Stimulated activated CD8-positive, alpha-beta memory T cell treated with anti-CD3 and anti-CD28 coated beads, Interleukin-12 subunit alpha, Interleukin-12 subunit beta, amount 100 ng/mL, for 24 hours (primary cell): ENCODE measurements around the gene WDFY3.

ENCODE experiments used
- DNase-seq: peaks from one replicate; pipeline ENCODE4 v3.0.0-alpha.2; 2020; ENCODE audit errors: extremely low read depth

WDFY3 gene

GRCh38 chr4:84907145-84907544, 59.3 kb downstream of the WDFY3 start:
- DNase-seq = no peak

- no peak for DNase-seq
These were observed 60.8 kb downstream of the WDFY3 start for GRCh38 chr4:84905646-84906045.

GRCh38 chr4:84901740-84902281, 64.7 kb downstream of the WDFY3 start:
- no peak for DNase-seq

GRCh38 chr4:84901173-84901572, 65.3 kb downstream of the WDFY3 start:
- no peak for DNase-seq

GRCh38 chr4:84899616-84900015, 66.9 kb downstream of the WDFY3 start:
- DNase-seq = no peak

GRCh38 chr4:84897516-84897915, 69.0 kb downstream of the WDFY3 start:
- DNase-seq = no peak

- no peak for DNase-seq
These were observed 71.2 kb downstream of the WDFY3 start for GRCh38 chr4:84895283-84895682.

GRCh38 chr4:84894621-84895020, 71.9 kb downstream of the WDFY3 start:
- DNase-seq = no peak

GRCh38 chr4:84892950-84893349, 73.5 kb downstream of the WDFY3 start:
- DNase-seq = no peak

- no peak for DNase-seq
These were observed 78.7 kb downstream of the WDFY3 start for GRCh38 chr4:84887824-84888223.

- no peak for DNase-seq
These were observed 86.8 kb downstream of the WDFY3 start for GRCh38 chr4:84879651-84880200.

- DNase-seq = no peak
These were observed 87.9 kb downstream of the WDFY3 start for GRCh38 chr4:84878546-84878945.

GRCh38 chr4:84878090-84878489, 88.4 kb downstream of the WDFY3 start:
- no peak for DNase-seq

- no peak for DNase-seq
These were observed 89.2 kb downstream of the WDFY3 start for GRCh38 chr4:84877051-84877833.

GRCh38 chr4:84875636-84876371, 90.7 kb downstream of the WDFY3 start:
- no peak for DNase-seq

GRCh38 chr4:84874619-84875018, 91.9 kb downstream of the WDFY3 start:
- DNase-seq = no peak

GRCh38 chr4:84870398-84871163, 95.9 kb downstream of the WDFY3 start:
- DNase-seq = no peak

- no peak for DNase-seq
These were observed 100.2 kb downstream of the WDFY3 start for GRCh38 chr4:84866295-84866694.

GRCh38 chr4:84865600-84865999, 100.9 kb downstream of the WDFY3 start:
- no peak for DNase-seq

- DNase-seq = no peak
These were observed 104.4 kb downstream of the WDFY3 start for GRCh38 chr4:84862064-84862463.

- no peak for DNase-seq
These were observed 109.2 kb downstream of the WDFY3 start for GRCh38 chr4:84857296-84857695.

- DNase-seq = no peak
These were observed 109.9 kb downstream of the WDFY3 start for GRCh38 chr4:84856468-84857049.
